ENCODE data around the gene CD8A.
A peak's percentile ranks its signal among the peaks of the same experiment; 100 is the strongest.

The CD8A gene

DNA sequence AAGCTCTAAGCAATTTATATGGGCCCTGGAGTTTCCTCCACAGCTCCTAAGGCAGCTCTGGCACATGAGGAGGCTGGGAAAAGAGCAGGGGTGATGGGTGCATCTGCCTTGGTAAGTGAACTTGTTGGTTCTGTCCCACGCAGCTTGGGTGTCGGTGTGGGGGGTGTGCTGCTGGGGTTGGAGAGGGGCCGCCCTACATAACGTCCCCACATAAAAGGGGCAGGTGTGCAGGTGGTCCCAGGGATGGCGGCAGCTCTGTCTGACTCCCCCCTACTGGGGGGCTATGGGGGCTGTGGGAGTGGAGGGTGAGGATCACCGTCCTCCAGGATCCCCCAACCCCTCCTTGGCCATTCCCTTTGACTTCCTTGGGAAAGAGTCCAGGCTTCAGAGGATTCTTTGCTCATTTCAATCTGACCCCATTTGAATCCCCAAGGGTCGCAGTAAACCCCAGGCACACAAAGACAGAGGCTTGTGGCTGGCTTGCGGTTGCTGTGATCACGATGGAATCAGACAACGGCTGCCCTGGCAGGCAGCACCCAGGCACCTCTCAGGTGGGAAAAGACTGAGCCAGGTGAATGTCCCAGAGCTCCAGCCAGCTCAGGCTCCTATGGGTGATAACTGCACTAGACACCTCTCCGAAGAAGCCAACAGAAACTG, 34.5 kb upstream of the CD8A start:
- H3K4me3 ChIP-seq (ENCODE audit: low read length) = no peak overlapping the region
- H3K27me3 ChIP-seq (ENCODE audit: control insufficient read depth, insufficient read depth, low read length) = no peaks in the 10 kb centered on the region
- no peaks in the 10 kb centered on the region for H3K36me3 ChIP-seq (ENCODE audit: control insufficient read depth, insufficient read depth, low read length)
- H3K4me1 ChIP-seq (ENCODE audit: control insufficient read depth, insufficient read depth, low read length) = no peaks in the 10 kb centered on the region
- H3K9ac ChIP-seq (ENCODE audit: low read length) = no peak overlapping the region
- no peaks in the 10 kb centered on the region for H3K9me3 ChIP-seq (ENCODE audit: control insufficient read depth, low read length)

DNA sequence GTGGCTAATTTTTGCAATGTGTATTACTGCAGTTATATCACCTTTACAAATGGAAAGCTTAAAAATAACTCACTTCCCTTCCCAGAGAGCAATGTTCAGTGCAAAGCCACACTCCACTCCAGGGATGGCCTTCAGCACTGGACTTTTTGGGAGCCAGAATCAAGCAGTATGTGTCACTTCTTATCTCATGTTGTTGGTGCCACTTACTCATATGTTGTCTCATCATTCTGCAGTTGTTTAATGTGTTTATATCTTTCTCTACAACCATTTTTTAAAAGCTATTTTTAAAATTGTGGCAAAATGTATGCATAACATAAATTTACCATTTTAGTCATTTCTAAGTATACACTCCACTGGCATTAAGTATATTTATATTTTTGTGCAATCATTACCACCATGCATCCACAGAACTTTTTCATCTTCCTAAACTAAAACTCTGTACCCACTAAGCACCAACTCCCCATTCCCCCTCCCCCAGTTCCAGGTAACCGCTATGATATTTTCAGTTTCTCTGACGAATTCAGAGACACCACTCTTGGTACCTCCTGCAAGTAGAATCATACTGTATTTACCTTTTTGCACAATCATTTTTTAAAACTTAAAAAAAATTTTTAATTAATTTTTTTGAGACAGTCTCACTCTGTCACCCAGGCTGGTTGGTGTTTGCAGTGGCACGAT, 32.1 kb upstream of the CD8A start:
- Histone ChIP-seq H3K36me3 (ENCODE audit: control insufficient read depth, insufficient read depth, low read length) (no peaks in the 10 kb centered on the region), H3K4me3 (ENCODE audit: low read length) (no peak overlapping the region), H3K4me1 (ENCODE audit: control insufficient read depth, insufficient read depth, low read length) (no peaks in the 10 kb centered on the region), H3K9ac (ENCODE audit: low read length) (no peak overlapping the region), H3K9me3 (ENCODE audit: control insufficient read depth, low read length) (no peaks in the 10 kb centered on the region), H3K27me3 (ENCODE audit: control insufficient read depth, insufficient read depth, low read length) (no peaks in the 10 kb centered on the region)

DNA sequence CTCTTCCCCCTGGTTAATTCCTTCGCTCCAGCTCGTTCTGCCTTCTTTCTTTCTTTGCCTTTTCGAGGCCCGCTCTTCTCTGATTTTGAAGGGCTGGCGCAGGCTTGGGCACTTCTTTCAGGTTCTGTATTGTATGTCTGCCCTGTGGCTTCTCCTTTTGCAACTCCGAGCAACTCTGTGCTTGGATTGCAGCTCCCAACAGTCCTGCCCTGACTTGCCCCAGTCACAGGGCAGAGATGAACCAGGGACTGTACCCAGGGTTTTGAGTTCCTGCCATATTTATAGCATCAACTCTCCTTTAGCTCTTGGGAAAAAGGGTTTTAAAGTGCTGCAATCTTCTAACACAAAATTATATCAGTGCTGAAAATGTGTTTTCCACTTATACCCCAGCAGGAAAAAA, 31.1 kb upstream of the CD8A start:
- H3K27me3 ChIP-seq (ENCODE audit: control insufficient read depth, insufficient read depth, low read length) = no peaks in the 10 kb centered on the region
- H3K4me1 ChIP-seq (ENCODE audit: control insufficient read depth, insufficient read depth, low read length) = no peaks in the 10 kb centered on the region
- H3K4me3 ChIP-seq (ENCODE audit: low read length) = no peak overlapping the region
- no peaks in the 10 kb centered on the region for H3K9me3 ChIP-seq (ENCODE audit: control insufficient read depth, low read length)
- H3K36me3 ChIP-seq (ENCODE audit: control insufficient read depth, insufficient read depth, low read length) = no peaks in the 10 kb centered on the region
- H3K9ac ChIP-seq (ENCODE audit: low read length) = no peak overlapping the region

DNA sequence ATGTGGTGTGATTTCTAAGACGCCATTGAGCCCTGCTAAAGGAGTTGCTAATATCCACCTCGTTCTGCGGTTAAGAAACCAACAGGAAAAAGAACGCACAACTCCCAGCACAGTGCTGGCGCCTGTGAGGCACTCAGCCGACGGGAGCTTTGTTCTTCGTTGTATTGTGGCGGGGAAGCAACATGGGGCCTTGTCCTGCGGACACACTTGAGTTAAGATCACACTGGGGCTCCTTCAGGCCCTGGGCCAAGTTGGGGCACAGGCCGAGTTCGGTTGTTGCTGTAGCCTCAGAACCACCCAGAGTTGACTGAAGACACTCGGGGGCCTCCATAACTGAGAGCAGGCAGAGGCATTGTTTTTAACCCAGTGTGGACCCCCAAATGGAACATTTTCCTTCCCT, 30.6 kb upstream of the CD8A start:
- H3K4me3 ChIP-seq (ENCODE audit: low read length) = no peak overlapping the region
- H3K36me3 ChIP-seq (ENCODE audit: control insufficient read depth, insufficient read depth, low read length) = no peaks in the 10 kb centered on the region
- no peak overlapping the region for H3K9ac ChIP-seq (ENCODE audit: low read length)
- no peaks in the 10 kb centered on the region for H3K4me1 ChIP-seq (ENCODE audit: control insufficient read depth, insufficient read depth, low read length)
- no peaks in the 10 kb centered on the region for H3K9me3 ChIP-seq (ENCODE audit: control insufficient read depth, low read length)
- no peaks in the 10 kb centered on the region for H3K27me3 ChIP-seq (ENCODE audit: control insufficient read depth, insufficient read depth, low read length)

DNA sequence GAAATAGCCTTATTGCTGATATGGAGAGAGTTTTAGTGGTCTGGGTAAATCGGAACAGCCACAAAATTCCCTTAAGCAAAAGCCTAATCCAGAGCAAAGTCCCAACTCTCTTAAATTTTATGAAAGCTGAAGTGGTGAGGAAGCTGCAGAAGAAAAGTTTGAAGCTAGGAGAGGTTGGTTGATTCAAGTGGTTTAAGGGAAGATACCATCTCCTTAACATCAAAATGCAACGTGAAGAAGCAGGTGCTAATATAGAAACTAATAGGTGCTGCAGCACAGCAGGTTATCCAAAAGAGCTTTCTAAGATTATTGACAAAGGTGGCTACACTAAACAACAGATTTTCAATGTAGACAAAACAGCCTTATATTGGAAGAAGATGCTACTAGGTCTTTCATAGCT, 28.2 kb upstream of the CD8A start:
- H3K27me3 ChIP-seq (ENCODE audit: control insufficient read depth, insufficient read depth, low read length) = no peaks in the 10 kb centered on the region
- no peaks in the 10 kb centered on the region for H3K9me3 ChIP-seq (ENCODE audit: control insufficient read depth, low read length)
- no peaks in the 10 kb centered on the region for H3K36me3 ChIP-seq (ENCODE audit: control insufficient read depth, insufficient read depth, low read length)
- H3K4me3 ChIP-seq (ENCODE audit: low read length) = no peak overlapping the region
- H3K4me1 ChIP-seq (ENCODE audit: control insufficient read depth, insufficient read depth, low read length) = no peaks in the 10 kb centered on the region
- H3K9ac ChIP-seq (ENCODE audit: low read length) = no peak overlapping the region

DNA sequence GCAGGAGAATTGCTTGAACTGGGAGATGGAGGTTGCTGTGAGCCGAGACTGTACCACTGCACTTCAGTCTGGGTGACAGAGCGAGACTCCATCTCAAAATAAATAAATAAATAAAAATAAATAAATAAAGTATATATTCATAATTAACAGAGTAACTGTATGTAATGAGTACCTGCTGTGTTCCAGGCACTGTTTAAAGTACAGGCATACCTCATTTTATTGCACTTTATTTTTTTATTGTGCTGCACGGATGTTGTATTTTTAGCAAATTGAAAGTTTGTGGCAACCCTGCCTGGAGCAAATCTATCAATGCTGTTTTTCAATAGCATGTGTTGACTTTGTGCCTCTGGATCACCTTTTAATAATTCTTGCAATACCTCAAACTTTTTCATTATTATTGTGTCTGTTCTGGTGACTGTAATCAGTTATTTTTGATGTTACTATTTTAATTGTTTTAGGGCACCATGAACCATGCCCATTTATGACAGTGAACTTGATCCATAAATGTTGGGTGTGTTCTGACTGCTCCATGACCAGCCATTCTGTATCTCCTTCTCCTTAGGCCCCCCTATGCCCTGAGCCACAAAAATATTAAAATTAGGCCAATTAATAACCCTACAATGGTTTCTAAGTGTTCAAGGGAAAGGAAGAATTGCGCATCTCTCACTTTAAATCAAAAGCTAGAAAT, 27.5 kb upstream of the CD8A start:
- Histone ChIP-seq H3K36me3 (ENCODE audit: control insufficient read depth, insufficient read depth, low read length) (no peaks in the 10 kb centered on the region), H3K9ac (ENCODE audit: low read length) (no peak overlapping the region), H3K4me1 (ENCODE audit: control insufficient read depth, insufficient read depth, low read length) (no peaks in the 10 kb centered on the region), H3K27me3 (ENCODE audit: control insufficient read depth, insufficient read depth, low read length) (no peaks in the 10 kb centered on the region), H3K9me3 (ENCODE audit: control insufficient read depth, low read length) (no peaks in the 10 kb centered on the region), H3K4me3 (ENCODE audit: low read length) (no peak overlapping the region)

DNA sequence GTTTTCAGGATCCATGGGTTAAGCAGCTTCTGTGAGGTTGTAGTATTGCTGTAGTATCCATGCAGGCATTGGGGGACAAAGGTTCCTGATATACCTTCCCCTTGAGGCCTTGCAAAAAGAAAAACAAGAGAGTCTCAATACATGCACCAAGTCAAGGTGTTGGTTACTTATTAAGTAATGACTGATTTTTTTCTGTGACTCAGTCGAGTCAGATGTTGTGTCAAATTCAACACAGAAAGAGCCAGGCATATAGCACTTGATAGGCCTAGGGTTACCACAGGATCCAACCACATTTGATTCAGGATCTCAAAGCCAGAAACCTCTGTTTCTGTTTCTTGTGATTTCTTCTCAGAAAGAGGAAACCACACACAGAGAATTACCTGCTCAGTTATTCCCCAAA, 24.9 kb upstream of the CD8A start:
- no peaks in the 10 kb centered on the region for H3K36me3 ChIP-seq (ENCODE audit: control insufficient read depth, insufficient read depth, low read length)
- no peak overlapping the region for H3K9ac ChIP-seq (ENCODE audit: low read length)
- H3K27me3 ChIP-seq (ENCODE audit: control insufficient read depth, insufficient read depth, low read length) = no peaks in the 10 kb centered on the region
- H3K9me3 ChIP-seq (ENCODE audit: control insufficient read depth, low read length) = no peaks in the 10 kb centered on the region
- H3K4me3 ChIP-seq (ENCODE audit: low read length) = no peak overlapping the region
- H3K4me1 ChIP-seq (ENCODE audit: control insufficient read depth, insufficient read depth, low read length) = no peaks in the 10 kb centered on the region

DNA sequence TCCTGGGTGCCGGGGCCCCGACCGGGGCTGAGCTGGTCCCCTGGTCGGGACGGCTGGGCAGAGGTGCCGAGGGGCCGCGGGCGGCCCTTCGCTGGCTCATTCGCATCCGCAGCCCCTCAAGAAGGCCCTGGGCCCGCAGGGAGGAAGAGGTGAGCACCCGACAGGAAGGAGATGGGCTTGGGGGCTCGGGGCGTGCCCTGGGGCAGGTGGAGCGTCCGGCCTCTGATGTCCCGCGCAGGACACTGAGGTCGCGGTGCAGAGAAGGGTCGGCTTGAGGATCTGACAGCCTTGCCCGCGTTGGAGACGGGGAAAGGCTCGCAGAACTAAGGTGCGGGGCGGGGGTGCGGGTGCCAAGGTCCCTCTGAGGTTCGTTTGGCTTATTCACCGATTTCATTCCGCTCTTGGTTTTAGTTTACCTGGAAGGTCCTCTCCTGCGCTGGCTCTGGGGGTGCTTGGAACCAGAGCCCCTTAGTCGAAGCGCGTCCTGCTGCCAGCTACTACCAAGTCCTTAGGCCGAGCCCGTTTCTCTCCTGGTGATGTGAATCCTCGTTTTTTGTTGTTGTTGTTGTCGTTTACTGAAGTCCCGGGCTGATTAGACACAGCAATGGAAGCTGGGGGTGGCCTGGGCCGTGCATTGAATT, 18.9 kb upstream of the CD8A start:
- no peak overlapping the region for H3K9ac ChIP-seq (ENCODE audit: low read length)
- H3K4me3 ChIP-seq (ENCODE audit: low read length) = no peak overlapping the region
- peaks cover 29% of the 10 kb centered on the region for H3K27me3 ChIP-seq (ENCODE audit: control insufficient read depth, insufficient read depth, low read length)
- H3K36me3 ChIP-seq (ENCODE audit: control insufficient read depth, insufficient read depth, low read length) = no peaks in the 10 kb centered on the region
- peaks cover 18% of the 10 kb centered on the region for H3K4me1 ChIP-seq (ENCODE audit: control insufficient read depth, insufficient read depth, low read length)
- no peaks in the 10 kb centered on the region for H3K9me3 ChIP-seq (ENCODE audit: control insufficient read depth, low read length)

DNA sequence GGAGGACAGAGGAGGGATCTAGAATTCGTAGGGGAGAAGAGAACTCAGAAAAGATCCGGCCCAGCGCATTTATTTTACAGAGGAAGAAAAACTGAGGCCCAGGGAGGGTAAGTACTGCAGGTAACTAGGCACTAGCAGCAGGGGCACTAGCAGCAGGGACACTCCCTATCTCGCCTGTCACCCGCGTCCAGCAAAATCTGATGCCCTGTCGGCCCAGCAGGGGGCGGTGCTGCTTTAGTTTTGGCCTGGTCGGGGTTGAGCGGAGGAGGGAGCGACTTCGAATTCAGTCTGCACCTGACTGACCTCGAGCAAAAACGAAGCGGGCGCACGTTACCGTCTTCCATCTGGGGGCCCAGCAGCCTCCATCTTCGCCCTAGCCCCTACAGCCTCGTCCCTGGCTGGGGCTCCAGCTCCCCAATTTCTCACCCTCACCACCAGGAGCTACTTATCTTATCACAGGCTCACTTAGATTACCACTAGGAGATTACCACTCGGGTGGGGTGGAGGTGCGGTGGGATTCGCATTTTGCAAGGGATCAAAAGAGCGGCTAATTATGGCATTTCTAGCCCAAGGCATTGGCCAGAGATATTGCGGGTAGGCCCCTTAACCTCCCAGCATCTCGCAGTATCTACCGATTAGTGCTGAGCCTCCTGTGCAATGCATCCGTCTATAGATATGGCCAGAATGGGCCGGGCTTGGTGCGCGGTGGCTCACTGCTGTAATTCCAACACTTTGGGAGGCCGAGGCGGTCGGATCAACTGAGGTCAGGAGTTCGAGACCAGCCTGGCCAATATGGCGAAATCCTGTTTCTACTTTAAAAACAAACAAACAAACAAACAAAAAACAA, 17.8 kb upstream of the CD8A start:
- peaks cover 18% of the 10 kb centered on the region for H3K4me1 ChIP-seq (ENCODE audit: control insufficient read depth, insufficient read depth, low read length)
- peak overlapping the region; percentile 32 for H3K4me3 ChIP-seq (ENCODE audit: low read length)
- no peaks in the 10 kb centered on the region for H3K9me3 ChIP-seq (ENCODE audit: control insufficient read depth, low read length)
- peak overlapping the region; percentile 41 for H3K9ac ChIP-seq (ENCODE audit: low read length)
- H3K27me3 ChIP-seq (ENCODE audit: control insufficient read depth, insufficient read depth, low read length) = peaks cover 29% of the 10 kb centered on the region
- no peaks in the 10 kb centered on the region for H3K36me3 ChIP-seq (ENCODE audit: control insufficient read depth, insufficient read depth, low read length)

DNA sequence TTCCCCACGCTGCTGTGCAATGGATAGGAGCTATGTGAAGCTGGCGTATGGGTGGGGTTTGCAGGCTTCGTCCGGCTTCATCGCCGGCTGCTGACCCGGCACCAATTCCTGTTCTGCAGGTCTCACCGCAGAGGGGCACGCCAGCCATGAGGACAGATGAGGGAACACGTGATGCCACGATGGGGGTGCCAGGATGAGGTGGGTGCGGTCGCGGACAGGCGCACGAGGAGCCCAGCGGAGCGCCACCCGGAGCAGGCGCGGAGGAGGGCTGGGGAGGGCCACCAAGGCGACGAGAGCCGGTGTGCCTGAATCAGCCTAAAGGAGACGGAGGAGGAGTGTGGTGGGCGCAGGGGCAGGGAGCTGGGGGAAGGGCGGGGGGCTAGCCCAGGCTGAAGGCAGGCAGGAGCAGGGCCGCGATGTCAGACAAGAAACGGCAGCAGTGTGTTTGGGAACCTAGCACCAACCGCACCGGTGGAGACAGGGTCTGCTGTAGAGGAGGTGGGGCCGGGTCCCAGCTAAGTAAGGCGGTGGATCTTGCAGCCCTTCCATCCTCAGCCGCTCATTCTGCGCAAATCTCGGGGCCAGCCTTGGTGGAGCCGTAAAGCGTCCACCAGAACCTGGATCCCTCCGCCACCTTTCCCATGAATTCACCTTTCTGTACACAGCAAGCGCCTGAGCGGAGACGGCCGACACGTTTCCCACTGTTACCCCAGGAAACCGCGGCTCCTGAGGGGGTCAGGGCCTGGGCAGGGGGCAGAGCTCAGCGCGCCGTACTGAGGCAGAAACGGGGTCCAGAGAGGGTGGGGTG, 17.0 kb upstream of the CD8A start:
- peak overlapping the region; percentile 32 for H3K4me3 ChIP-seq (ENCODE audit: low read length)
- H3K27me3 ChIP-seq (ENCODE audit: control insufficient read depth, insufficient read depth, low read length) = peaks cover 29% of the 10 kb centered on the region
- H3K36me3 ChIP-seq (ENCODE audit: control insufficient read depth, insufficient read depth, low read length) = no peaks in the 10 kb centered on the region
- no peaks in the 10 kb centered on the region for H3K9me3 ChIP-seq (ENCODE audit: control insufficient read depth, low read length)
- peak overlapping the region; percentile 41 for H3K9ac ChIP-seq (ENCODE audit: low read length)
- peaks cover 18% of the 10 kb centered on the region for H3K4me1 ChIP-seq (ENCODE audit: control insufficient read depth, insufficient read depth, low read length)

DNA sequence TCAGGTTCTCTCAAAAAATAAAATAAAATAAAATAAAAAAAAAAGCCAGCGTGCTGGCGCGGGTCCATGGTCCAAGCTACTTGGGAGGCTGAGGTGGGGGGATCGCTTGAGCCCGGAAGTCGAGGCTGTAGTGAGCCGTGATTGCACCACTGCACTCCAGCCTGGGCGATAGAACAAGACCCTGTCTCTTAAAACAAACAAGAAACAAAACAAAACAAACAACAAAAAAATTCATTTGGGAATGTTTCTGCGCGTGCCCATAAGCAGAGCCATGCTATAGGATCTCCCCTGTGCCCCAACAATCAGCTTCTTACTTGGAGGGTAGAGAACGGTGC, 16.4 kb upstream of the CD8A start:
- Histone ChIP-seq H3K27me3 (ENCODE audit: control insufficient read depth, insufficient read depth, low read length) (peaks cover 29% of the 10 kb centered on the region), H3K9ac (ENCODE audit: low read length) (peak overlapping the region; percentile 41), H3K4me1 (ENCODE audit: control insufficient read depth, insufficient read depth, low read length) (peaks cover 18% of the 10 kb centered on the region), H3K36me3 (ENCODE audit: control insufficient read depth, insufficient read depth, low read length) (no peaks in the 10 kb centered on the region), H3K9me3 (ENCODE audit: control insufficient read depth, low read length) (no peaks in the 10 kb centered on the region), H3K4me3 (ENCODE audit: low read length) (peak overlapping the region; percentile 32)
